Mammary epithelial cell (primary cell): ENCODE results near the gene RHBDF1.

Experiments used
- EZH2 ChIP-seq: IDR thresholded peaks from 2 replicates; pipeline ENCODE4 v1.6.1; 2012; ENCODE audit warnings: low read length, inconsistent platforms, borderline replicate concordance
- TF ChIP-seq, protein P1 (sequence below), 2 donors: IDR thresholded peaks in 1 of 2; conservative IDR thresholded peaks in 1 of 2; 2 replicates each; pipeline ENCODE4 v1.5.1; 2011 to 2012; ENCODE audit warnings: inconsistent platforms in 2 of 2, low read length in 2 of 2, mild to moderate bottlenecking in 2 of 2, control low read depth in 1 of 2, low read depth in 1 of 2; ENCODE audit not compliant: insufficient read depth in 1 of 2; ENCODE audit errors: extremely low read depth in 1 of 2

DNA sequence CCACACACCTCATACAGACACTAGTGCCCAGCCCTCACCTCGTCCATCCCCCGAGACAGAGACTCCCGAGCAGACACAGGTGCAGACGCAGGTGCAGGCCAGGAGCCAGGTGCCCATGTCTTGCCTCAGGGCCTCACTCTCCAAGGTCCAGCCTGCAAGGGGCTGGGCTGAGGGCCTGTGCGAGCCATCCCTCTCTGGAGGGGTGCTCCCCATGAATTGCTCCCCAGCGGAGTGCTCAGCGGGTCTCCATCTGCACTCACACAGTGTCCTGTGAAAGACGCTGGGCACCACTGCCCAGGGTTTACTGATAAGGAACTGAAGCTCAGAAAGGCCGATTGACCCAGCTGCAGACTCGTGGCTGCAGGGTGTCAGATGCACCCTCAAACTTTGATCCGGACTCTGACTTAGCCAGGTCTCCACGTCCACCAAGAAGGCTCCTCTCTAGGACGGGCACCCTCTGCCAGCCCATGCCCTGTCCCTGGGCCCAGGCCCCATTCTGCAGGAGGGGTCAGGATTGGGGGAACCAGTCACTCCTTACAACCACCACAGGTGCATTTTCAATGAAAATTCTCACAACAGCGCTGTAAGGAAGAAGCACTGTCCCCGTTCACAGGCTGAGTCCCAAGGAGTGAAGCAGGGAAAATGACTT is 36.0 kb downstream of the RHBDF1 start:
- TF ChIP-seq, protein P1, sequence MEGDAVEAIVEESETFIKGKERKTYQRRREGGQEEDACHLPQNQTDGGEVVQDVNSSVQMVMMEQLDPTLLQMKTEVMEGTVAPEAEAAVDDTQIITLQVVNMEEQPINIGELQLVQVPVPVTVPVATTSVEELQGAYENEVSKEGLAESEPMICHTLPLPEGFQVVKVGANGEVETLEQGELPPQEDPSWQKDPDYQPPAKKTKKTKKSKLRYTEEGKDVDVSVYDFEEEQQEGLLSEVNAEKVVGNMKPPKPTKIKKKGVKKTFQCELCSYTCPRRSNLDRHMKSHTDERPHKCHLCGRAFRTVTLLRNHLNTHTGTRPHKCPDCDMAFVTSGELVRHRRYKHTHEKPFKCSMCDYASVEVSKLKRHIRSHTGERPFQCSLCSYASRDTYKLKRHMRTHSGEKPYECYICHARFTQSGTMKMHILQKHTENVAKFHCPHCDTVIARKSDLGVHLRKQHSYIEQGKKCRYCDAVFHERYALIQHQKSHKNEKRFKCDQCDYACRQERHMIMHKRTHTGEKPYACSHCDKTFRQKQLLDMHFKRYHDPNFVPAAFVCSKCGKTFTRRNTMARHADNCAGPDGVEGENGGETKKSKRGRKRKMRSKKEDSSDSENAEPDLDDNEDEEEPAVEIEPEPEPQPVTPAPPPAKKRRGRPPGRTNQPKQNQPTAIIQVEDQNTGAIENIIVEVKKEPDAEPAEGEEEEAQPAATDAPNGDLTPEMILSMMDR (conservative IDR thresholded peaks at IDR 0.05 in 1 of 2, IDR thresholded peaks at IDR 0.05 in 1 of 2; ENCODE audit: extremely low read depth in 1 of 2, insufficient read depth in 1 of 2, low read depth in 1 of 2, low read length in 2 of 2), result no peak
- TF ChIP-seq EZH2, result no peak
